Activated gamma-delta T cell treated with Interleukin-2 at 50 U/mL for 16 hours (primary cell): ENCODE data around the gene ICA1.
A peak's percentile ranks its signal among the peaks of the same experiment; 100 is the strongest.

ENCODE experiments used
- DNase-seq: peaks from one replicate; pipeline ENCODE4 v3.0.0-alpha.2; 2020

ICA1 gene

GRCh38 chr7:8226501-8226900 is 35.5 kb downstream of the ICA1 start:
- DNase-seq = no peak

GRCh38 chr7:8221567-8221966 is 40.4 kb downstream of the ICA1 start:
- DNase-seq = no peak

- DNase-seq = no peak
Measured at GRCh38 chr7:8221101-8221495, 40.9 kb downstream of the ICA1 start.

GRCh38 chr7:8220376-8221100 is 41.4 kb downstream of the ICA1 start:
- no peak for DNase-seq

- peak; percentile 11 for DNase-seq
Measured at GRCh38 chr7:8217200-8218068, 44.5 kb downstream of the ICA1 start.

GRCh38 chr7:8216334-8216690 is 45.7 kb downstream of the ICA1 start:
- DNase-seq = no peak

GRCh38 chr7:8215648-8216333 is 46.2 kb downstream of the ICA1 start:
- DNase-seq = no peak

GRCh38 chr7:8214244-8214824 is 47.6 kb downstream of the ICA1 start:
- DNase-seq = no peak

GRCh38 chr7:8213381-8213780 is 48.6 kb downstream of the ICA1 start:
- DNase-seq = no peak

- DNase-seq = no peak
Measured at GRCh38 chr7:8212638-8213037, 49.3 kb downstream of the ICA1 start.

GRCh38 chr7:8211725-8212096 is 50.3 kb downstream of the ICA1 start:
- no peak for DNase-seq

GRCh38 chr7:8210845-8211724 is 50.9 kb downstream of the ICA1 start:
- no peak for DNase-seq

- DNase-seq = no peak
Measured at GRCh38 chr7:8209353-8209752, 52.6 kb downstream of the ICA1 start.

- no peak for DNase-seq
Measured at GRCh38 chr7:8208816-8209215, 53.2 kb downstream of the ICA1 start.

GRCh38 chr7:8206956-8207355 is 55.0 kb downstream of the ICA1 start:
- no peak for DNase-seq

GRCh38 chr7:8205537-8205936 is 56.4 kb downstream of the ICA1 start:
- DNase-seq = no peak

- DNase-seq = no peak
Measured at GRCh38 chr7:8205031-8205387, 57.0 kb downstream of the ICA1 start.

GRCh38 chr7:8204339-8205030 is 57.5 kb downstream of the ICA1 start:
- no peak for DNase-seq

GRCh38 chr7:8201846-8202441 is 60.0 kb downstream of the ICA1 start:
- DNase-seq = no peak

GRCh38 chr7:8200717-8201116 is 61.2 kb downstream of the ICA1 start:
- DNase-seq = no peak

- DNase-seq = no peak
Measured at GRCh38 chr7:8200316-8200715, 61.7 kb downstream of the ICA1 start.
